Measurements from ENCODE around the gene GPAT2. TPM values are rescaled to one million over a fixed set of nuclear protein-coding genes. Genes with fewer than 3 reads are reported as not detected.

Gene GPAT2
- total and polyA plus RNA-seq, 2 of the 13 experiments (the other 11 are each of a cell fraction or from before 2014, with no cell fraction given) = not detected

DNA sequence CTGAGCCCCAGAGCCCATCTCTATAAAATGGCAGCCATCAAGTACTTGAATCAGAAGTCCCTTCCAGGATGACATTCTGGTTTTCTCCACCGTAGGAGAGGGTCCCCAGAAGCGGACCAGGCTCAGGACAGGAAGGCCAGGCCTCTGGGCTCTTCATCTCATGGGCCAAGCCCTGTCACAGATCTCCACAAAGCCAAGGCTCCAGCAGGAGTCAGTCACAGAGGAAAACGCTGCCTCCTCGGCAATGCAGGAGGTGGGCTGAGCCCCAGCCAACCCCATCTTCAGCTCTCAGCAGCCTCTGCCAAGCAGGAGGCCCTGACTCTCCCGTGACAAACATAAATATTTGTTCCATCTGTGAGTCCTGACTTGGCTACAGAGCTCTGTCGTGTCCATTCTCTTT lies 39.4 kb upstream of the GPAT2 start:
- H4K20me1 ChIP-seq (ENCODE audit: insufficient read depth, low read length) = no peaks in the 10 kb centered on the region
- no TSS peak for BruUV-seq (replicated peaks)
- in situ Hi-C loops (cut with HindIII; ENCODE audit: extremely low pct_ligation_motif_present, low pct_unique_long_range_greater_than_20kb) = loop anchor here (25.0 kb wide), 1 partner anchor 1588 kb away; the partner anchor contains the start of genes ACTR1B and C2orf92
- TF ChIP-seq, protein P1, sequence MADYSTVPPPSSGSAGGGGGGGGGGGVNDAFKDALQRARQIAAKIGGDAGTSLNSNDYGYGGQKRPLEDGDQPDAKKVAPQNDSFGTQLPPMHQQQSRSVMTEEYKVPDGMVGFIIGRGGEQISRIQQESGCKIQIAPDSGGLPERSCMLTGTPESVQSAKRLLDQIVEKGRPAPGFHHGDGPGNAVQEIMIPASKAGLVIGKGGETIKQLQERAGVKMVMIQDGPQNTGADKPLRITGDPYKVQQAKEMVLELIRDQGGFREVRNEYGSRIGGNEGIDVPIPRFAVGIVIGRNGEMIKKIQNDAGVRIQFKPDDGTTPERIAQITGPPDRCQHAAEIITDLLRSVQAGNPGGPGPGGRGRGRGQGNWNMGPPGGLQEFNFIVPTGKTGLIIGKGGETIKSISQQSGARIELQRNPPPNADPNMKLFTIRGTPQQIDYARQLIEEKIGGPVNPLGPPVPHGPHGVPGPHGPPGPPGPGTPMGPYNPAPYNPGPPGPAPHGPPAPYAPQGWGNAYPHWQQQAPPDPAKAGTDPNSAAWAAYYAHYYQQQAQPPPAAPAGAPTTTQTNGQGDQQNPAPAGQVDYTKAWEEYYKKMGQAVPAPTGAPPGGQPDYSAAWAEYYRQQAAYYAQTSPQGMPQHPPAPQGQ (CRISPR knock-in tag; IDR thresholded peaks at IDR 0.05; ENCODE audit: borderline replicate concordance) = no peak
- TF ChIP-seq GZF1 (CRISPR knock-in tag; IDR thresholded peaks at IDR 0.05) = no peak
- TF ChIP-seq MLLT10 (CRISPR knock-in tag; IDR thresholded peaks at IDR 0.05) = no peak
- no peak for TF ChIP-seq NFKB2 (CRISPR knock-in tag; IDR thresholded peaks at IDR 0.05; ENCODE audit: borderline replicate concordance)
- TF ChIP-seq, protein P2, sequence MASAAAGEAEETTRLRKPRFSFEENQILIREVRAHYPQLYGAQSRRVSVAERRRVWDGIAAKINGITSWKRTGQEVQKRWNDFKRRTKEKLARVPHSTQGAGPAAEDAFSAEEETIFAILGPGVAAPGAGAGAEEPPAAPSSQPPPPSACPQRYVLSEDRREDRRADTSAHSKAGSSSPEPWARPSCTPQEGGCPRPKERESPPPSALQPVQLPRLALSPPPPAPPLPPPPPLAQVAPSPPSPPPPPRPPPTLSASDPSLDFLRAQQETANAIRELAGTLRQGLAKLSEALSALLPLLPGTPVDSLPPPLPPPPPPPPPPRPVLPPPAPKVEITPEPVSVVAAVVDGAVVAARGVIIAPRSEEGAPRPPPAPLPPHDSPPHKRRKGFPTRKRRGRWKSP (CRISPR knock-in tag; IDR thresholded peaks at IDR 0.05) = no peak
- no peak for TF ChIP-seq DR1 (CRISPR knock-in tag; IDR thresholded peaks at IDR 0.05)
- TF ChIP-seq SP1 (IDR thresholded peaks at IDR 0.05) = no peak
- TF ChIP-seq SP1 (CRISPR knock-in tag; IDR thresholded peaks at IDR 0.05) = no peak
- no peak for TF ChIP-seq ZNF253 (CRISPR knock-in tag; IDR thresholded peaks at IDR 0.05; ENCODE audit: borderline replicate concordance)
- TF ChIP-seq ARNT (IDR thresholded peaks at IDR 0.05) = no peak
- H3K9me3 ChIP-seq (ENCODE audit: low read length) = no peaks in the 10 kb centered on the region
- H3K4me2 ChIP-seq (ENCODE audit: low read depth, low read length) = no peak overlapping the region
- ChIA-PET CTCF (ENCODE audit: low intra/inter-chr PET ratio, low total read pairs) (no interaction called here), POLR2A (no interaction called here)
- ATAC-seq = no peak
- 28% methylated on average over 5 of the region's 6 CpGs for WGBS (ENCODE audit: low lambda C conversion rate)
- FAIRE-seq = no peak
- intact Hi-C loops (cut with micrococcal nuclease; ENCODE audit: unreplicated experiment) = no loop called here
- H3K27me3 ChIP-seq (ENCODE audit: control insufficient read depth in 1 of 2, insufficient read depth in 2 of 2, low read length in 2 of 2) = peaks cover 4 to 10% of the 10 kb centered on the region in 2 experiments; a peak in 3 of 5 replicates
- peaks cover 8% of the 10 kb centered on the region; the same call in 1 of the 2 replicates for H3K4me1 ChIP-seq (ENCODE audit: insufficient read depth, low read length)
- H2AFZ ChIP-seq (ENCODE audit: low read length) = no peak overlapping the region
- no peak overlapping the region for H3K4me3 ChIP-seq (replicated peaks in 1 of 3; ENCODE audit: insufficient read depth in 1 of 3, low read depth in 2 of 3, low read length in 3 of 3)
- no peak overlapping the region for H3K9ac ChIP-seq (ENCODE audit: insufficient read depth, low read depth, low read length)
- no peaks in the 10 kb centered on the region for H3K79me2 ChIP-seq (ENCODE audit: insufficient read depth, low read length)
- no peak for DNase-seq (ENCODE audit: low spot score)
- H3K36me3 ChIP-seq (replicated peaks in 1 of 2; ENCODE audit: control insufficient read depth in 1 of 2, insufficient read depth in 2 of 2, low read length in 2 of 2) = no peaks in the 10 kb centered on the region
- no peak overlapping the region for H3K27ac ChIP-seq (ENCODE audit: extremely low read length, insufficient read depth, low read length)

All from HepG2 (cell line).